H9 (cell line): ENCODE results near the gene FBN1. TPM values are rescaled to one million over a fixed set of nuclear protein-coding genes. Genes with fewer than 3 reads are reported as not detected.

Source experiments
- DNase-seq: peaks from one replicate; pipeline ENCODE4 v3.0.0-alpha.2; 2017
- H2AFZ ChIP-seq: one replicate; pipeline ENCODE4 v1.6.1; 2013; ENCODE audit warnings: mild to moderate bottlenecking, low read length, control low read depth, moderate library complexity
- H2AK5ac ChIP-seq: 2 replicates; pipeline ENCODE4 v1.6.1; 2013; ENCODE audit warnings: low read length, control low read depth, mixed read lengths; ENCODE audit not compliant: insufficient read length
- H2BK120ac ChIP-seq: one replicate; pipeline ENCODE4 v1.6.1; 2013; ENCODE audit warnings: low read depth, mild to moderate bottlenecking, low read length, control low read depth, inconsistent platforms; ENCODE audit not compliant: poor library complexity, severe bottlenecking
- H2BK12ac ChIP-seq: 2 replicates; pipeline ENCODE4 v1.6.1; 2013; ENCODE audit warnings: low read length, control low read depth, mixed read lengths, low read depth; ENCODE audit not compliant: insufficient read length
- H2BK15ac ChIP-seq: 2 replicates; pipeline ENCODE4 v1.6.1; 2013; ENCODE audit warnings: low read depth, low read length, control low read depth
- H2BK20ac ChIP-seq: one replicate; pipeline ENCODE4 v1.6.1; 2013; ENCODE audit warnings: low read depth, mild to moderate bottlenecking, low read length, control low read depth, inconsistent platforms; ENCODE audit not compliant: poor library complexity, severe bottlenecking
- H2BK5ac ChIP-seq: 2 replicates; pipeline ENCODE4 v1.6.1; 2013; ENCODE audit warnings: low read length, control low read depth, mixed read lengths; ENCODE audit not compliant: insufficient read length
- H3K14ac ChIP-seq: 2 replicates; pipeline ENCODE4 v1.6.1; 2013; ENCODE audit warnings: low read length, control low read depth; ENCODE audit not compliant: insufficient read depth
- H3K18ac ChIP-seq: 2 replicates; pipeline ENCODE4 v1.6.1; 2013; ENCODE audit warnings: low read depth, mild to moderate bottlenecking, mixed read lengths, low read length, control low read depth; ENCODE audit not compliant: insufficient read length
- H3K23ac ChIP-seq: 2 replicates; pipeline ENCODE4 v1.6.1; 2013; ENCODE audit warnings: low read length, control low read depth, mixed read lengths, low read depth; ENCODE audit not compliant: insufficient read length
- H3K23me2 ChIP-seq: 2 replicates; pipeline ENCODE4 v1.6.1; 2013; ENCODE audit warnings: low read depth, mild to moderate bottlenecking, mixed read lengths, low read length, control low read depth; ENCODE audit not compliant: insufficient read length, poor library complexity, severe bottlenecking
- H3K27ac ChIP-seq: 2 replicates; pipeline ENCODE4 v1.5.1; 2013; ENCODE audit warnings: low read length, control low read depth, mixed read lengths, low read depth; ENCODE audit not compliant: insufficient read length
- H3K27me3 ChIP-seq: 2 replicates; pipeline ENCODE4 v1.6.1; 2013; ENCODE audit warnings: low read length, control low read depth, inconsistent platforms; ENCODE audit not compliant: insufficient read depth
- H3K4ac ChIP-seq: 2 replicates; pipeline ENCODE4 v1.6.1; 2013; ENCODE audit warnings: low read depth, mild to moderate bottlenecking, control low read depth, inconsistent platforms, low read length, moderate library complexity
- H3K4me1 ChIP-seq: 2 replicates; pipeline ENCODE4 v1.6.1; 2013; ENCODE audit warnings: low read length, control low read depth, inconsistent platforms; ENCODE audit not compliant: insufficient read depth
- H3K4me2 ChIP-seq: 2 replicates; pipeline ENCODE4 v1.6.1; 2013; ENCODE audit warnings: low read length, control low read depth, mixed read lengths; ENCODE audit not compliant: insufficient read length, insufficient read depth
- H3K56ac ChIP-seq: 2 replicates; pipeline ENCODE4 v1.6.1; 2013; ENCODE audit warnings: low read depth, mild to moderate bottlenecking, mixed read lengths, low read length, control low read depth; ENCODE audit not compliant: insufficient read length
- H3K79me1 ChIP-seq: 2 replicates; pipeline ENCODE4 v1.6.1; 2013; ENCODE audit warnings: low read depth, mild to moderate bottlenecking, moderate library complexity, low read length, control low read depth, inconsistent platforms; ENCODE audit not compliant: insufficient read depth, poor library complexity, severe bottlenecking
- H3K79me2 ChIP-seq: 2 replicates; pipeline ENCODE4 v1.6.1; 2013; ENCODE audit warnings: low read length, control low read depth, inconsistent platforms; ENCODE audit not compliant: insufficient read depth
- H3K9ac ChIP-seq: 2 replicates; pipeline ENCODE4 v1.6.1; 2013; ENCODE audit warnings: low read length, control low read depth, mixed read lengths; ENCODE audit not compliant: insufficient read length; ENCODE audit errors: extremely low read depth
- H3K9me3 ChIP-seq: one replicate; pipeline ENCODE4 v1.6.1; 2013; ENCODE audit warnings: low read depth, low read length, inconsistent platforms; ENCODE audit not compliant: control insufficient read depth
- H3T11ph ChIP-seq: one replicate; pipeline ENCODE4 v1.6.1; 2013; ENCODE audit warnings: mild to moderate bottlenecking, low read length, control low read depth, inconsistent platforms
- H4K20me1 ChIP-seq: one replicate; pipeline ENCODE4 v1.6.1; 2013; ENCODE audit not compliant: control insufficient read depth, insufficient read length, insufficient read depth
- H4K5ac ChIP-seq: 2 replicates; pipeline ENCODE4 v1.6.1; 2013; ENCODE audit warnings: low read depth, mild to moderate bottlenecking, mixed read lengths, low read length, control low read depth; ENCODE audit not compliant: insufficient read length
- H4K8ac ChIP-seq: replicated peaks from 2 replicates; pipeline ENCODE4 v1.6.1; 2013; ENCODE audit warnings: low read length, control low read depth, mixed read lengths, low read depth; ENCODE audit not compliant: insufficient read length
- H4K91ac ChIP-seq: 2 replicates; pipeline ENCODE4 v1.6.1; 2013; ENCODE audit warnings: low read depth, mild to moderate bottlenecking, moderate library complexity, mixed read lengths, low read length, control low read depth; ENCODE audit not compliant: insufficient read length
- H3K27ac Mint-ChIP-seq, 3 experiments: 2 replicates in 2 of 3; 3 replicates in 1 of 3; pipeline ENCODE4 v1.8.0; 2020 to 2021; ENCODE audit warnings: mixed read lengths in 3 of 3, mild to moderate bottlenecking in 1 of 3, moderate library complexity in 1 of 3
- H3K27me3 Mint-ChIP-seq: 2 replicates; pipeline ENCODE4 v1.8.0; 2021; ENCODE audit warnings: low read depth, mild to moderate bottlenecking, moderate library complexity, mixed read lengths
- H3K36me3 Mint-ChIP-seq, 3 experiments: 2 replicates in 2 of 3; 3 replicates in 1 of 3; pipeline ENCODE4 v1.8.0; 2020 to 2021; ENCODE audit warnings: low read depth in 3 of 3, mixed read lengths in 3 of 3; ENCODE audit not compliant: insufficient read depth in 1 of 3
- H3K4me1 Mint-ChIP-seq, 2 experiments: 2 replicates each; pipeline ENCODE4 v1.8.0; 2020; ENCODE audit warnings: mixed read lengths in 2 of 2
- H3K4me3 Mint-ChIP-seq, 2 experiments: 2 replicates in 1 of 2; 3 replicates in 1 of 2; pipeline ENCODE4 v1.8.0; 2020 to 2021; ENCODE audit warnings: mild to moderate bottlenecking in 2 of 2, mixed read lengths in 2 of 2, moderate library complexity in 1 of 2
- H3K9me3 Mint-ChIP-seq, 2 experiments: 2 replicates in 1 of 2; 3 replicates in 1 of 2; pipeline ENCODE4 v1.8.0; 2020; ENCODE audit warnings: mild to moderate bottlenecking in 2 of 2, mixed read lengths in 2 of 2, moderate library complexity in 1 of 2
- WGBS: extraction: QIAGEN DNeasy Blood & Tissue Kit; methylation state at CpG from one replicate; pipeline ENCODE4 v1.1.7; 2013; ENCODE audit warnings: missing lambda C conversion rate, low lambda C conversion rate, mixed read lengths; ENCODE audit not compliant: insufficient read length; ENCODE audit errors: extremely low coverage; 5-methylcytosine and 5-hydroxymethylcytosine counted together
- total RNA-seq: library from RNA; stranded (reverse); gene quantifications from 2 replicates; pipeline ENCODE4 v1.2.1, GENCODE V29; 2021
- TF ChIP-seq, protein P1 (sequence below): fragments of 200-600 bp; sonication (generic); conservative IDR thresholded peaks from 3 replicates; pipeline ENCODE4 v1.8.0; 2021; ENCODE audit warnings: antibody characterized with exemption, mild to moderate bottlenecking

FBN1 gene
- total RNA-seq, 1 experiment from 2014 or later = 3.6 TPM

- no peak overlapping the region for H3K56ac ChIP-seq
- Mint-ChIP-seq H3K4me1 (peaks cover 33 to 48% of the 10 kb centered on the region in 2 experiments), H3K9me3 (no peaks in the 10 kb centered on the region), H3K4me3 (no peak overlapping the region), H3K27ac (no peak overlapping the region), H3K27me3 (no peaks in the 10 kb centered on the region), H3K36me3 (no peaks in the 10 kb centered on the region)
- H3K9me3 ChIP-seq = no peaks in the 10 kb centered on the region
- H4K20me1 ChIP-seq = no peaks in the 10 kb centered on the region
- no peak overlapping the region for H3K23ac ChIP-seq
- H3K4me2 ChIP-seq = no peak overlapping the region
- no peak overlapping the region for H2AK5ac ChIP-seq
- no peak overlapping the region for H2BK5ac ChIP-seq
- no peaks in the 10 kb centered on the region for H3K27me3 ChIP-seq
- H3K4me1 ChIP-seq = no peaks in the 10 kb centered on the region
- WGBS = no CpG with 5 or more reads among the region's 2 CpGs
- H2AFZ ChIP-seq = no peak overlapping the region
- H4K8ac ChIP-seq = no peak overlapping the region
- H3K27ac ChIP-seq = no peak overlapping the region
- no peaks in the 10 kb centered on the region for H3K23me2 ChIP-seq
- H2BK20ac ChIP-seq = no peak overlapping the region
- no peak overlapping the region for H4K91ac ChIP-seq
- no peaks in the 10 kb centered on the region for H3K79me2 ChIP-seq
- TF ChIP-seq, protein P1, sequence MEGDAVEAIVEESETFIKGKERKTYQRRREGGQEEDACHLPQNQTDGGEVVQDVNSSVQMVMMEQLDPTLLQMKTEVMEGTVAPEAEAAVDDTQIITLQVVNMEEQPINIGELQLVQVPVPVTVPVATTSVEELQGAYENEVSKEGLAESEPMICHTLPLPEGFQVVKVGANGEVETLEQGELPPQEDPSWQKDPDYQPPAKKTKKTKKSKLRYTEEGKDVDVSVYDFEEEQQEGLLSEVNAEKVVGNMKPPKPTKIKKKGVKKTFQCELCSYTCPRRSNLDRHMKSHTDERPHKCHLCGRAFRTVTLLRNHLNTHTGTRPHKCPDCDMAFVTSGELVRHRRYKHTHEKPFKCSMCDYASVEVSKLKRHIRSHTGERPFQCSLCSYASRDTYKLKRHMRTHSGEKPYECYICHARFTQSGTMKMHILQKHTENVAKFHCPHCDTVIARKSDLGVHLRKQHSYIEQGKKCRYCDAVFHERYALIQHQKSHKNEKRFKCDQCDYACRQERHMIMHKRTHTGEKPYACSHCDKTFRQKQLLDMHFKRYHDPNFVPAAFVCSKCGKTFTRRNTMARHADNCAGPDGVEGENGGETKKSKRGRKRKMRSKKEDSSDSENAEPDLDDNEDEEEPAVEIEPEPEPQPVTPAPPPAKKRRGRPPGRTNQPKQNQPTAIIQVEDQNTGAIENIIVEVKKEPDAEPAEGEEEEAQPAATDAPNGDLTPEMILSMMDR = no peak
- H3K18ac ChIP-seq = no peak overlapping the region
- DNase-seq = no peak
- H4K5ac ChIP-seq = no peak overlapping the region
- H2BK12ac ChIP-seq = no peak overlapping the region
- no peak overlapping the region for H2BK15ac ChIP-seq
- H3T11ph ChIP-seq = no peak overlapping the region
- no peak overlapping the region for H3K14ac ChIP-seq
- no peak overlapping the region for H3K4ac ChIP-seq
- no peak overlapping the region for H2BK120ac ChIP-seq
- no peak overlapping the region for H3K9ac ChIP-seq
- no peaks in the 10 kb centered on the region for H3K79me1 ChIP-seq
Measured at GRCh38 chr15:48478581-48478980, 166.9 kb downstream of the FBN1 start.
